Epithelial cell of proximal tubule (primary cell): ENCODE measurements around the gene KLHL29. TPM values are rescaled to one million over a fixed set of nuclear protein-coding genes. Genes with fewer than 3 reads are reported as not detected.

Experiments used
- DNase-seq: peaks from one replicate; pipeline ENCODE4 v3.0.0-alpha.2; 2011; ENCODE audit warnings: low read depth
- H3K4me3 ChIP-seq: 2 replicates; pipeline ENCODE4 v1.5.1; 2011; ENCODE audit warnings: low read depth, mild to moderate bottlenecking, low read length
- CTCF ChIP-seq: conservative IDR thresholded peaks from 2 replicates; pipeline ENCODE4 v1.5.1; 2012; ENCODE audit warnings: low read depth, mild to moderate bottlenecking, low read length
- total RNA-seq: library from RNA; depleted of rRNA; stranded (reverse); fragments of >200 nt; gene quantifications from 2 replicates; pipeline ENCODE4 v1.2.3, GENCODE V29; 2015

Gene KLHL29
- total RNA-seq, 1 donor from 2014 or later = 12.0 TPM

GRCh38 chr2:23550553-23550952 lies 165.6 kb downstream of the KLHL29 start:
- DNase-seq = no peak
- TF ChIP-seq CTCF = no peak

DNA sequence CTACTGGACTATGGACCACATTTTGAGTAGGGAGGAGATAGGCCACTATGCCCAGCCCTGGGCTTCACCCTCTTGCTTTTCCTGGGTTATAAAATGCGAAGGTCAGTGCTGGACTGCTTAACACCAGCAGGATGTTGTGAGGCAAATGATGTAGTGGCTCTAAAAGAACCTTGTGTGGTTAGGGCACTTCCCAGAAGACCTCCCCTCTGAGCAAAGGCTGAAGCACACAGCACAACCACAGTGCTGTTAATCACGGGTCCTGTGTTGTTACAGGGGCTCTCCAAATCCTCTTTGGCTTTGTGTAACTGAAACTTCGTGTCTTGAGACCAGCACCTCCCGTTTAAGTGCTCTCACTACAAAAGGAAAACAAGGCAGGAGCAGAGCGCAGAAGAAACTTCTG lies 166.9 kb downstream of the KLHL29 start:
- H3K4me3 ChIP-seq = no peak overlapping the region
- no peak for TF ChIP-seq CTCF
- no peak for DNase-seq

More at GRCh38 chr2:23550553-23550952, 165.6 kb downstream of the KLHL29 start:
- no peak overlapping the region for H3K4me3 ChIP-seq

GRCh38 chr2:23553561-23553960 lies 168.6 kb downstream of the KLHL29 start:
- no peak overlapping the region for H3K4me3 ChIP-seq
- no peak for TF ChIP-seq CTCF
- DNase-seq = no peak

- DNase-seq = no peak
- no peak for TF ChIP-seq CTCF
- H3K4me3 ChIP-seq = no peak overlapping the region
These were observed 169.2 kb downstream of the KLHL29 start for GRCh38 chr2:23554054-23554697.

DNA sequence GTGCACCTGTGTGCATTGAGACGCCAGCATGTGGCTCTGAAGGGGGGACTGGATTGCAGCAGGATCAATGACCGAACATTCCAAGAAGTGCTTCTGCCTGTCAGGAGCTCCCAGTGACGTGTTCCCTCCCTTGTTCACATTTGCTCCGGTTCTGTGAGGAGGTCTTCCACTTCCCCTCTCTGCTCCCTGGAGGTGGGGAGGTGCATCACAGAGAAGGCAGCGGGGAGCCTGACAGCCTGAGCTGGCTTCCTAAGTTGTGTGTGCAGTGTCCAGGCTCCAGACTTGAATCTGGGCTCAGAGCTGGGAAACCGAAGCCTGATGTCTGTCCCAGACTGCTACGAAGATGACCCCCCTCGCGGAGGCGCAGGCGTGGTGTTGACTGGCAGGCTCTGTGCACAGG lies 171.0 kb downstream of the KLHL29 start:
- no peak overlapping the region for H3K4me3 ChIP-seq
- TF ChIP-seq CTCF = no peak
- no peak for DNase-seq

GRCh38 chr2:23556929-23557328 lies 171.9 kb downstream of the KLHL29 start:
- DNase-seq = no peak
- no peak overlapping the region for H3K4me3 ChIP-seq
- TF ChIP-seq CTCF = no peak

DNA sequence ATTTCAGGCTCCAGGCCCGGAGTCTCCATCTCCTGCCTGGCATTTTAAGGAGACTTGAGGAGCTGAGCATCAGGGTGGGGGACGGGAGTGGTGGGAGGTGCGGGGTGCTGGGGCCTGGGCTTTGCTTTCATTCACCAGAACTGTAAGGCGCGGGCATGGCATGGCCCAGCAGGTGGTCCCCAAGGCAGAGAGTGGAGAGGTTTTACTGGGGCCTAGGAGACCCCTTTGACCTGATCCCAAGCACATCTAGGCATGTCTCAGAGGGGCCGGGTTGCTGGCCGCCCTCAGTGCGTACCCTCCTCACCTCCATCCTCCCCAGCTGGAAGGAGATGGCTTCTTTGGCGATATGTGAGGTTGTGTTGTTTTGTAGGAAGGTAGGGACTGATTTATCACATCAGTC lies 172.5 kb downstream of the KLHL29 start:
- no peak overlapping the region for H3K4me3 ChIP-seq
- TF ChIP-seq CTCF = no peak
- no peak for DNase-seq
